Mammary epithelial cell (primary cell): ENCODE measurements around the gene ATXN2L.

ENCODE experiments used
- CTCF ChIP-seq, 2 donors: IDR thresholded peaks in 1 of 2; conservative IDR thresholded peaks in 1 of 2; 2 replicates each; pipeline ENCODE4 v1.5.1; 2011 to 2012; ENCODE audit warnings: inconsistent platforms in 2 of 2, low read length in 2 of 2, mild to moderate bottlenecking in 2 of 2, control low read depth in 1 of 2, low read depth in 1 of 2; ENCODE audit not compliant: insufficient read depth in 1 of 2; ENCODE audit errors: extremely low read depth in 1 of 2
- EZH2 ChIP-seq: IDR thresholded peaks from 2 replicates; pipeline ENCODE4 v1.6.1; 2012; ENCODE audit warnings: low read length, inconsistent platforms, borderline replicate concordance

GRCh38 chr16:28869201-28869600, 46.4 kb downstream of the ATXN2L start:
- TF ChIP-seq CTCF (conservative IDR thresholded peaks at IDR 0.05 in 1 of 2, IDR thresholded peaks at IDR 0.05 in 1 of 2; ENCODE audit: extremely low read depth in 1 of 2, insufficient read depth in 1 of 2, low read depth in 1 of 2, low read length in 2 of 2) (no peak), EZH2 (no peak)
